ENCODE results near the gene POLE2. TPM values are rescaled to one million over a fixed set of nuclear protein-coding genes. Genes with fewer than 3 reads are reported as not detected.

POLE2 gene
- total and polyA plus RNA-seq, 2 of the 13 experiments (the other 11 are each of a cell fraction or from before 2014, with no cell fraction given): 16.6 to 37.0 TPM

DNA sequence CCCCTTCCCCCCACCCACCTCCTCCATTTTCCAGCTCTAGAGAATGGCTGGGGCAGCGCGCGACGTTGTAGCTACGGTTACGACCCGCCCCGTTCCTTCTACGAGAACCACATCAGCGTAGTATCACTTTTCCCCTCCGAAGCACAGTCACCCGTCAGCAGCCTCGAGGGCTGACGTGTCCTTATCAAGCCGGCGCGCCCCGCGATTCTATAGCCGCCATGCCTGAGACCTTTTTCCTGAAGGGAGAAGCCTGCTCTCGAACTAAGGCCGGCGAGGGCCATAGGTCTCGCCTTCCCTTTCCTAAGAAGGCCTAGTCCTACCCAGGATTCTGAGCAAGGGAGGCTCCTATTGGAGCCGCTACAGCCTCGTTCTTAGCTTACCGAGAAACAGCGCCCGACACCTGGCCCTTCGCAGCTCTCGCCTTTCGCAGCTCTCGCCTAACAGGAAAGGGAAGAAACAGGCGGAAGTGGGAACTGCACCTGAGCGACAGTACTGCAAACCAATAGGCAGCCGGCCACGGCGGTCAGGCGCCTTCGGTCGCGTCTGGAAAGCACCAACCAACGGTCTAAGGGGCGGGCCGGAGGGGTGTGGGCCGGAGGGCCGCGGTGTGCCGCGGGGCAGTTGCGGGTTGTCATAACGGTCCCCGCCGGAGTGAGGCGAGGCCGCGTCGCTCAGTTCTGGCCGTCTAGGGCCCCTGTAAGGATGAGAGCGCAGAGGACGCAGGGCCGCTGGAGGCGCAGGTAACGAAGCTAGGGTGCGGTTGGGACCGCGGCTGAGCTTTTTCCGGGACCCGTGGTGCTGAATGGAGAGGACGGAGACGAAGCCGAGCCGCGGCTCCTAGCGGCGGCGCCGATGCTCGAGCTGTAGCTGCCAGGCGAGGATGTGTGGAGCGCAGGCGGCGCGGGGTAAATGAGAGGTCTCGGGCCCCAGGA lies 67.6 kb downstream of the POLE2 start, which contains the start of the genes MGAT2 and RPL36AL (continued):
- TF ChIP-seq ZNF670 (CRISPR knock-in tag; IDR thresholded peaks at IDR 0.05; ENCODE audit: borderline replicate concordance) (0 out of 2 replicates have a peak, but pooled peaks have one; percentile 52), DNMT3B (CRISPR knock-in tag; conservative IDR thresholded peaks at IDR 0.05) (peak; percentile 25; the same call in 1 of the 2 replicates), ZNF772 (CRISPR knock-in tag; IDR thresholded peaks at IDR 0.05) (peak; percentile 18; the same call in 1 of the 2 replicates), KDM4B (CRISPR knock-in tag; IDR thresholded peaks at IDR 0.05) (no peak), ZNF264 (CRISPR knock-in tag; IDR thresholded peaks at IDR 0.05) (peak; percentile 19; the same call in 1 of the 2 replicates), FOSL2 (CRISPR knock-in tag; IDR thresholded peaks at IDR 0.05) (peak; percentile 19), ZNF607 (CRISPR knock-in tag; IDR thresholded peaks at IDR 0.05; ENCODE audit: borderline replicate concordance) (0 out of 2 replicates have a peak, but pooled peaks have one; percentile 29), ATF1 (CRISPR knock-in tag; IDR thresholded peaks at IDR 0.05) (peak; percentile 66), JDP2 (CRISPR knock-in tag; IDR thresholded peaks at IDR 0.05; ENCODE audit: borderline replicate concordance) (no peak), RORA (CRISPR knock-in tag; IDR thresholded peaks at IDR 0.05) (no peak)
- TF ChIP-seq, protein P1, sequence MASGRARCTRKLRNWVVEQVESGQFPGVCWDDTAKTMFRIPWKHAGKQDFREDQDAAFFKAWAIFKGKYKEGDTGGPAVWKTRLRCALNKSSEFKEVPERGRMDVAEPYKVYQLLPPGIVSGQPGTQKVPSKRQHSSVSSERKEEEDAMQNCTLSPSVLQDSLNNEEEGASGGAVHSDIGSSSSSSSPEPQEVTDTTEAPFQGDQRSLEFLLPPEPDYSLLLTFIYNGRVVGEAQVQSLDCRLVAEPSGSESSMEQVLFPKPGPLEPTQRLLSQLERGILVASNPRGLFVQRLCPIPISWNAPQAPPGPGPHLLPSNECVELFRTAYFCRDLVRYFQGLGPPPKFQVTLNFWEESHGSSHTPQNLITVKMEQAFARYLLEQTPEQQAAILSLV (CRISPR knock-in tag; IDR thresholded peaks at IDR 0.05; ENCODE audit: borderline replicate concordance): peak; percentile 70; the same call in 1 of the 2 replicates
- TF ChIP-seq, protein P2, sequence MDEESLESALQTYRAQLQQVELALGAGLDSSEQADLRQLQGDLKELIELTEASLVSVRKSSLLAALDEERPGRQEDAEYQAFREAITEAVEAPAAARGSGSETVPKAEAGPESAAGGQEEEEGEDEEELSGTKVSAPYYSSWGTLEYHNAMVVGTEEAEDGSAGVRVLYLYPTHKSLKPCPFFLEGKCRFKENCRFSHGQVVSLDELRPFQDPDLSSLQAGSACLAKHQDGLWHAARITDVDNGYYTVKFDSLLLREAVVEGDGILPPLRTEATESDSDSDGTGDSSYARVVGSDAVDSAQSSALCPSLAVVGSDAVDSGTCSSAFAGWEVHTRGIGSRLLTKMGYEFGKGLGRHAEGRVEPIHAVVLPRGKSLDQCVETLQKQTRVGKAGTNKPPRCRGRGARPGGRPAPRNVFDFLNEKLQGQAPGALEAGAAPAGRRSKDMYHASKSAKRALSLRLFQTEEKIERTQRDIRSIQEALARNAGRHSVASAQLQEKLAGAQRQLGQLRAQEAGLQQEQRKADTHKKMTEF (CRISPR knock-in tag; IDR thresholded peaks at IDR 0.05): peak; percentile 79
- TF ChIP-seq, protein P3, sequence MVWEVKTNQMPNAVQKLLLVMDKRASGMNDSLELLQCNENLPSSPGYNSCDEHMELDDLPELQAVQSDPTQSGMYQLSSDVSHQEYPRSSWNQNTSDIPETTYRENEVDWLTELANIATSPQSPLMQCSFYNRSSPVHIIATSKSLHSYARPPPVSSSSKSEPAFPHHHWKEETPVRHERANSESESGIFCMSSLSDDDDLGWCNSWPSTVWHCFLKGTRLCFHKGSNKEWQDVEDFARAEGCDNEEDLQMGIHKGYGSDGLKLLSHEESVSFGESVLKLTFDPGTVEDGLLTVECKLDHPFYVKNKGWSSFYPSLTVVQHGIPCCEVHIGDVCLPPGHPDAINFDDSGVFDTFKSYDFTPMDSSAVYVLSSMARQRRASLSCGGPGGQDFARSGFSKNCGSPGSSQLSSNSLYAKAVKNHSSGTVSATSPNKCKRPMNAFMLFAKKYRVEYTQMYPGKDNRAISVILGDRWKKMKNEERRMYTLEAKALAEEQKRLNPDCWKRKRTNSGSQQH (CRISPR knock-in tag; IDR thresholded peaks at IDR 0.05; ENCODE audit: low read depth): peak; percentile 85
- TF ChIP-seq, protein P4, sequence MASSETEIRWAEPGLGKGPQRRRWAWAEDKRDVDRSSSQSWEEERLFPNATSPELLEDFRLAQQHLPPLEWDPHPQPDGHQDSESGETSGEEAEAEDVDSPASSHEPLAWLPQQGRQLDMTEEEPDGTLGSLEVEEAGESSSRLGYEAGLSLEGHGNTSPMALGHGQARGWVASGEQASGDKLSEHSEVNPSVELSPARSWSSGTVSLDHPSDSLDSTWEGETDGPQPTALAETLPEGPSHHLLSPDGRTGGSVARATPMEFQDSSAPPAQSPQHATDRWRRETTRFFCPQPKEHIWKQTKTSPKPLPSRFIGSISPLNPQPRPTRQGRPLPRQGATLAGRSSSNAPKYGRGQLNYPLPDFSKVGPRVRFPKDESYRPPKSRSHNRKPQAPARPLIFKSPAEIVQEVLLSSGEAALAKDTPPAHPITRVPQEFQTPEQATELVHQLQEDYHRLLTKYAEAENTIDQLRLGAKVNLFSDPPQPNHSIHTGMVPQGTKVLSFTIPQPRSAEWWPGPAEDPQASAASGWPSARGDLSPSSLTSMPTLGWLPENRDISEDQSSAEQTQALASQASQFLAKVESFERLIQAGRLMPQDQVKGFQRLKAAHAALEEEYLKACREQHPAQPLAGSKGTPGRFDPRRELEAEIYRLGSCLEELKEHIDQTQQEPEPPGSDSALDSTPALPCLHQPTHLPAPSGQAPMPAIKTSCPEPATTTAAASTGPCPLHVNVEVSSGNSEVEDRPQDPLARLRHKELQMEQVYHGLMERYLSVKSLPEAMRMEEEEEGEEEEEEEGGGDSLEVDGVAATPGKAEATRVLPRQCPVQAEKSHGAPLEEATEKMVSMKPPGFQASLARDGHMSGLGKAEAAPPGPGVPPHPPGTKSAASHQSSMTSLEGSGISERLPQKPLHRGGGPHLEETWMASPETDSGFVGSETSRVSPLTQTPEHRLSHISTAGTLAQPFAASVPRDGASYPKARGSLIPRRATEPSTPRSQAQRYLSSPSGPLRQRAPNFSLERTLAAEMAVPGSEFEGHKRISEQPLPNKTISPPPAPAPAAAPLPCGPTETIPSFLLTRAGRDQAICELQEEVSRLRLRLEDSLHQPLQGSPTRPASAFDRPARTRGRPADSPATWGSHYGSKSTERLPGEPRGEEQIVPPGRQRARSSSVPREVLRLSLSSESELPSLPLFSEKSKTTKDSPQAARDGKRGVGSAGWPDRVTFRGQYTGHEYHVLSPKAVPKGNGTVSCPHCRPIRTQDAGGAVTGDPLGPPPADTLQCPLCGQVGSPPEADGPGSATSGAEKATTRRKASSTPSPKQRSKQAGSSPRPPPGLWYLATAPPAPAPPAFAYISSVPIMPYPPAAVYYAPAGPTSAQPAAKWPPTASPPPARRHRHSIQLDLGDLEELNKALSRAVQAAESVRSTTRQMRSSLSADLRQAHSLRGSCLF (CRISPR knock-in tag; IDR thresholded peaks at IDR 0.05; ENCODE audit: borderline replicate concordance): 0 out of 2 replicates have a peak, but pooled peaks have one; percentile 35
- TF ChIP-seq, protein P5, sequence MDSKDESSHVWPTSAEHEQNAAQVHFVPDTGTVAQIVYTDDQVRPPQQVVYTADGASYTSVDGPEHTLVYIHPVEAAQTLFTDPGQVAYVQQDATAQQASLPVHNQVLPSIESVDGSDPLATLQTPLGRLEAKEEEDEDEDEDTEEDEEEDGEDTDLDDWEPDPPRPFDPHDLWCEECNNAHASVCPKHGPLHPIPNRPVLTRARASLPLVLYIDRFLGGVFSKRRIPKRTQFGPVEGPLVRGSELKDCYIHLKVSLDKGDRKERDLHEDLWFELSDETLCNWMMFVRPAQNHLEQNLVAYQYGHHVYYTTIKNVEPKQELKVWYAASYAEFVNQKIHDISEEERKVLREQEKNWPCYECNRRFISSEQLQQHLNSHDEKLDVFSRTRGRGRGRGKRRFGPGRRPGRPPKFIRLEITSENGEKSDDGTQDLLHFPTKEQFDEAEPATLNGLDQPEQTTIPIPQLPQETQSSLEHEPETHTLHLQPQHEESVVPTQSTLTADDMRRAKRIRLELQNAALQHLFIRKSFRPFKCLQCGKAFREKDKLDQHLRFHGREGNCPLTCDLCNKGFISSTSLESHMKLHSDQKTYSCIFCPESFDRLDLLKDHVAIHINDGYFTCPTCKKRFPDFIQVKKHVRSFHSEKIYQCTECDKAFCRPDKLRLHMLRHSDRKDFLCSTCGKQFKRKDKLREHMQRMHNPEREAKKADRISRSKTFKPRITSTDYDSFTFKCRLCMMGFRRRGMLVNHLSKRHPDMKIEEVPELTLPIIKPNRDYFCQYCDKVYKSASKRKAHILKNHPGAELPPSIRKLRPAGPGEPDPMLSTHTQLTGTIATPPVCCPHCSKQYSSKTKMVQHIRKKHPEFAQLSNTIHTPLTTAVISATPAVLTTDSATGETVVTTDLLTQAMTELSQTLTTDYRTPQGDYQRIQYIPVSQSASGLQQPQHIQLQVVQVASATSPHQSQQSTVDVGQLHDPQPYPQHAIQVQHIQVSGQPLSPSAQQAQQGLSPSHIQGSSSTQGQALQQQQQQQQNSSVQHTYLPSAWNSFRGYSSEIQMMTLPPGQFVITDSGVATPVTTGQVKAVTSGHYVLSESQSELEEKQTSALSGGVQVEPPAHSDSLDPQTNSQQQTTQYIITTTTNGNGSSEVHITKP (CRISPR knock-in tag; IDR thresholded peaks at IDR 0.05; ENCODE audit: low read depth): no peak
